Measurements from ENCODE around the gene EPB41L1. TPM values are rescaled to one million over a fixed set of nuclear protein-coding genes. Genes with fewer than 3 reads are reported as not detected.

The EPB41L1 gene
- total RNA-seq, 2 donors from 2014 or later: 22.8 to 53.4 TPM

GRCh38 chr20:36170542-36171215 lies 16.1 kb downstream of the EPB41L1 start:
- DNase-seq (no peak), ATAC-seq (no peak)
- H3K27me3 ChIP-seq: no peaks in the 10 kb centered on the region
- H3K36me3 ChIP-seq (replicated peaks in 1 of 2; ENCODE audit: insufficient read depth in 1 of 2, low read depth in 2 of 2): no peaks in the 10 kb centered on the region
- TF ChIP-seq POLR2A (IDR thresholded peaks at IDR 0.05) (no peak), CTCF (IDR thresholded peaks at IDR 0.05) (no peak)
- intact Hi-C loops (cut with DNase I): no loop called here
- H3K27ac ChIP-seq: no peak overlapping the region
- H3K4me1 ChIP-seq: peaks cover 9% of the 10 kb centered on the region
- WGBS, 2 donors: 79 to 86% methylated on average over 10 of the region's 10 CpGs
- no peaks in the 10 kb centered on the region for H3K9me3 ChIP-seq
- H3K4me3 ChIP-seq: no peak overlapping the region

- Histone ChIP-seq H3K27me3 (no peaks in the 10 kb centered on the region), H3K9me3 (no peaks in the 10 kb centered on the region), H3K4me3 (no peak overlapping the region), H3K36me3 (replicated peaks in 1 of 2; ENCODE audit: insufficient read depth in 1 of 2, low read depth in 2 of 2) (peaks cover 0 to 3% of the 10 kb centered on the region in 2 donors), H3K4me1 (peaks cover 9% of the 10 kb centered on the region), H3K27ac (no peak overlapping the region)
- 42 to 64% methylated on average over 8 to 10 of the region's 11 CpGs for WGBS, 2 donors
- ATAC-seq (no peak), DNase-seq (peak in 1 of 4 donors; percentile 28)
- intact Hi-C loops (cut with DNase I): no loop called here
- TF ChIP-seq CTCF (IDR thresholded peaks at IDR 0.05): no peak
- no peak for TF ChIP-seq POLR2A (IDR thresholded peaks at IDR 0.05)
These were observed 19.0 kb downstream of the EPB41L1 start for GRCh38 chr20:36173451-36173933.

GRCh38 chr20:36175016-36175415 lies 20.5 kb downstream of the EPB41L1 start:
- Histone ChIP-seq H3K4me1 (no peaks in the 10 kb centered on the region), H3K4me3 (no peak overlapping the region), H3K9me3 (no peaks in the 10 kb centered on the region), H3K27me3 (no peaks in the 10 kb centered on the region), H3K36me3 (replicated peaks in 1 of 2; ENCODE audit: insufficient read depth in 1 of 2, low read depth in 2 of 2) (peaks cover 0 to 3% of the 10 kb centered on the region in 2 donors), H3K27ac (no peak overlapping the region)
- WGBS, 2 donors: 84 to 95% methylated on average over 5 of the region's 5 CpGs
- no peak for DNase-seq
- ATAC-seq: no peak
- intact Hi-C loops (cut with DNase I): no loop called here
- no peak for TF ChIP-seq CTCF (IDR thresholded peaks at IDR 0.05)
- no peak for TF ChIP-seq POLR2A (IDR thresholded peaks at IDR 0.05)

- no peaks in the 10 kb centered on the region for H3K4me1 ChIP-seq
- intact Hi-C loops (cut with DNase I): no loop called here
- no peaks in the 10 kb centered on the region for H3K27me3 ChIP-seq
- H3K27ac ChIP-seq: no peak overlapping the region
- H3K4me3 ChIP-seq: no peak overlapping the region
- no peak for ATAC-seq
- 84 to 92% methylated on average over 9 to 10 of the region's 10 CpGs for WGBS, 2 donors
- H3K9me3 ChIP-seq: no peaks in the 10 kb centered on the region
- H3K36me3 ChIP-seq (replicated peaks in 1 of 2; ENCODE audit: insufficient read depth in 1 of 2, low read depth in 2 of 2): peaks cover 0 to 3% of the 10 kb centered on the region in 2 donors
- TF ChIP-seq CTCF (IDR thresholded peaks at IDR 0.05): no peak
- no peak for TF ChIP-seq POLR2A (IDR thresholded peaks at IDR 0.05)
- DNase-seq: no peak
These were observed 21.0 kb downstream of the EPB41L1 start for GRCh38 chr20:36175475-36175995.

- peaks cover 0 to 3% of the 10 kb centered on the region in 2 donors for H3K36me3 ChIP-seq (replicated peaks in 1 of 2; ENCODE audit: insufficient read depth in 1 of 2, low read depth in 2 of 2)
- H3K4me1 ChIP-seq: no peaks in the 10 kb centered on the region
- H3K9me3 ChIP-seq: no peaks in the 10 kb centered on the region
- no peak for ATAC-seq
- no peak overlapping the region for H3K4me3 ChIP-seq
- DNase-seq: no peak
- no peaks in the 10 kb centered on the region for H3K27me3 ChIP-seq
- WGBS, 2 donors: 96 to 98% methylated on average over 7 of the region's 7 CpGs
- no peak overlapping the region for H3K27ac ChIP-seq
- intact Hi-C loops (cut with DNase I): no loop called here
- TF ChIP-seq POLR2A (IDR thresholded peaks at IDR 0.05) (no peak), CTCF (IDR thresholded peaks at IDR 0.05) (no peak)
These were observed 23.2 kb downstream of the EPB41L1 start for GRCh38 chr20:36177716-36178115.

Data from body of pancreas (tissue), 4 donors.